Ishikawa (cell line): ENCODE results near the gene CDK5.

Experiments used
- CEBPB ChIP-seq: IDR thresholded peaks from 2 replicates; pipeline ENCODE4 v1.6.1; 2012
- CREB1 ChIP-seq: IDR thresholded peaks from 2 replicates; pipeline ENCODE4 v1.6.1; 2012; ENCODE audit warnings: low read depth
- EP300 ChIP-seq: IDR thresholded peaks from 2 replicates; pipeline ENCODE4 v1.6.1; 2012; ENCODE audit warnings: borderline replicate concordance
- FOXM1 ChIP-seq: IDR thresholded peaks from 2 replicates; pipeline ENCODE4 v1.6.1; 2012; ENCODE audit warnings: low read depth, borderline replicate concordance
- NFIC ChIP-seq: IDR thresholded peaks from 2 replicates; pipeline ENCODE4 v1.6.1; 2012
- RAD21 ChIP-seq: IDR thresholded peaks from 2 replicates; pipeline ENCODE4 v1.6.1; 2012; ENCODE audit warnings: low read depth
- TAF1 ChIP-seq: IDR thresholded peaks from 2 replicates; pipeline ENCODE4 v1.6.1; 2012; ENCODE audit warnings: low read depth, mild to moderate bottlenecking
- YY1 ChIP-seq: IDR thresholded peaks from 2 replicates; pipeline ENCODE4 v1.6.1; 2012; ENCODE audit warnings: low read depth
- ZBTB7A ChIP-seq: IDR thresholded peaks from 2 replicates; pipeline ENCODE4 v1.6.1; 2012; ENCODE audit warnings: low read depth
- TF ChIP-seq, protein P1 (sequence below): IDR thresholded peaks from 2 replicates; pipeline ENCODE4 v1.6.1; 2012; ENCODE audit warnings: low read depth, mild to moderate bottlenecking
- TF ChIP-seq, protein P2 (sequence below): IDR thresholded peaks from 2 replicates; pipeline ENCODE4 v1.6.1; 2012

DNA sequence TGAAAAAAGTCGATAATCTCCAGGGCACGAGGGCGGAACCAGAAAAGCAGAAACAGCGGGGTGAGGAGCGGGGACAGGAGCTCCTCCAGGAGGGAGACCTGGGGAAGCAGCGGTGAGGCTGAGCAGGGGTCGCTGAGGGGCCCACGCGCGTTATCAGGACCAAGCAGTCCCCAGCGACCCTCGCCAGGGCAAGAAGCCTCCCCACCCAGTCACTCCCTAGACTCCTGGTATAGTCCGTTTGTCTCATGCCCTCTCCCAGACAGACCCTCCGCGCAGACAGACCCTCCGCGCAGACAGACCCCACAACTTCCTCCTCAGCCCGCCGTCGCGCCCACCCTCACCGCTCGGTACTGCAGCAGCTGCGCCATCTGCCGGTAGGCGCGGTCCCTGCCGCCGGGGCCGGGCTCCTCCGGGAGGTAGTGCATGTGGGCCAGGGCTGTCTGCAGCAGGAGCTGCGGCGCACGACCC lies 39.7 kb downstream of the CDK5 start:
- no peak for TF ChIP-seq EP300
- TF ChIP-seq YY1, result no peak
- TF ChIP-seq CREB1, result no peak
- TF ChIP-seq NFIC, result no peak
- TF ChIP-seq ZBTB7A, result 0 out of 2 replicates have a peak, but pooled peaks have one; percentile 53
- TF ChIP-seq, protein P1, sequence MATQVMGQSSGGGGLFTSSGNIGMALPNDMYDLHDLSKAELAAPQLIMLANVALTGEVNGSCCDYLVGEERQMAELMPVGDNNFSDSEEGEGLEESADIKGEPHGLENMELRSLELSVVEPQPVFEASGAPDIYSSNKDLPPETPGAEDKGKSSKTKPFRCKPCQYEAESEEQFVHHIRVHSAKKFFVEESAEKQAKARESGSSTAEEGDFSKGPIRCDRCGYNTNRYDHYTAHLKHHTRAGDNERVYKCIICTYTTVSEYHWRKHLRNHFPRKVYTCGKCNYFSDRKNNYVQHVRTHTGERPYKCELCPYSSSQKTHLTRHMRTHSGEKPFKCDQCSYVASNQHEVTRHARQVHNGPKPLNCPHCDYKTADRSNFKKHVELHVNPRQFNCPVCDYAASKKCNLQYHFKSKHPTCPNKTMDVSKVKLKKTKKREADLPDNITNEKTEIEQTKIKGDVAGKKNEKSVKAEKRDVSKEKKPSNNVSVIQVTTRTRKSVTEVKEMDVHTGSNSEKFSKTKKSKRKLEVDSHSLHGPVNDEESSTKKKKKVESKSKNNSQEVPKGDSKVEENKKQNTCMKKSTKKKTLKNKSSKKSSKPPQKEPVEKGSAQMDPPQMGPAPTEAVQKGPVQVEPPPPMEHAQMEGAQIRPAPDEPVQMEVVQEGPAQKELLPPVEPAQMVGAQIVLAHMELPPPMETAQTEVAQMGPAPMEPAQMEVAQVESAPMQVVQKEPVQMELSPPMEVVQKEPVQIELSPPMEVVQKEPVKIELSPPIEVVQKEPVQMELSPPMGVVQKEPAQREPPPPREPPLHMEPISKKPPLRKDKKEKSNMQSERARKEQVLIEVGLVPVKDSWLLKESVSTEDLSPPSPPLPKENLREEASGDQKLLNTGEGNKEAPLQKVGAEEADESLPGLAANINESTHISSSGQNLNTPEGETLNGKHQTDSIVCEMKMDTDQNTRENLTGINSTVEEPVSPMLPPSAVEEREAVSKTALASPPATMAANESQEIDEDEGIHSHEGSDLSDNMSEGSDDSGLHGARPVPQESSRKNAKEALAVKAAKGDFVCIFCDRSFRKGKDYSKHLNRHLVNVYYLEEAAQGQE, result no peak
- TF ChIP-seq, protein P2, sequence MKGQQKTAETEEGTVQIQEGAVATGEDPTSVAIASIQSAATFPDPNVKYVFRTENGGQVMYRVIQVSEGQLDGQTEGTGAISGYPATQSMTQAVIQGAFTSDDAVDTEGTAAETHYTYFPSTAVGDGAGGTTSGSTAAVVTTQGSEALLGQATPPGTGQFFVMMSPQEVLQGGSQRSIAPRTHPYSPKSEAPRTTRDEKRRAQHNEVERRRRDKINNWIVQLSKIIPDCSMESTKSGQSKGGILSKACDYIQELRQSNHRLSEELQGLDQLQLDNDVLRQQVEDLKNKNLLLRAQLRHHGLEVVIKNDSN, result no peak
- TF ChIP-seq TAF1, result no peak
- TF ChIP-seq RAD21, result peak; percentile 59
- no peak for TF ChIP-seq CEBPB
- no peak for TF ChIP-seq FOXM1
